GM12878 (cell line): ENCODE data around the gene PLXNA4. TPM values are rescaled to one million over a fixed set of nuclear protein-coding genes. Genes with fewer than 3 reads are reported as not detected.

ENCODE experiments used
- ATAC-seq: fragments of 200-7000 bp; cut with Tn5 transposase; 3 replicates; pipeline ENCODE4 v1.9.1; 2020; ENCODE audit warnings: mild to moderate bottlenecking, moderate library complexity
- BruUV-seq: library from RNA; stranded (reverse); fragments of 400-500 nt; replicated peaks from 2 replicates; lab custom pipeline; 2021; lab: Mats Ljungman, UMichigan
- CTCF ChIA-PET: fragments of 300-600 bp; sonication (Branson Sonifier 250); formaldehyde crosslinking; extraction: SDS; loops from one replicate; lab custom pipeline; 2021; ENCODE audit warnings: inconsistent platforms; lab: Yijun Ruan, JAX
- POLR2A ChIA-PET: fragments of 350-600 bp; formaldehyde crosslinking; extraction: SDS; loops from one replicate; lab custom pipeline; 2021; ENCODE audit warnings: inconsistent platforms; lab: Charles Lee
- RAD21 ChIA-PET: fragments of 300-600 bp; sonication (Branson Sonifier 250); formaldehyde crosslinking; loops from one replicate; lab custom pipeline; 2023; ENCODE audit warnings: antibody characterized with exemption; ENCODE audit not compliant: unreplicated experiment; lab: Charles Lee
- SMC1A ChIA-PET: fragments of 300-600 bp; sonication (Branson Sonifier 250); formaldehyde crosslinking; loops from one replicate; lab custom pipeline; 2023; ENCODE audit not compliant: unreplicated experiment, uncharacterized antibody; lab: Charles Lee
- DNase-seq: peaks from one replicate; pipeline ENCODE4 v3.0.0-alpha.2; 2011; ENCODE audit warnings: low read depth, low spot score
- FAIRE-seq: peaks from 3 replicates; lab custom pipeline; 2011; peaks lifted over from hg19 to GRCh38; lab: Jason Lieb, UNC
- H2AFZ ChIP-seq: 2 replicates; pipeline ENCODE4 v1.6.0; 2011; ENCODE audit warnings: low read depth, low read length, control low read depth; ENCODE audit not compliant: control insufficient read depth
- H3K27ac ChIP-seq: 2 replicates; pipeline ENCODE4 v1.5.1; 2011; ENCODE audit warnings: control low read depth; ENCODE audit not compliant: control insufficient read depth, insufficient read depth
- H3K27me3 ChIP-seq, 2 experiments: replicated peaks in 1 of 2; 2 replicates each; pipeline versions ENCODE4 v1.6.0 to v1.6.1; 2011; ENCODE audit warnings: low read length in 1 of 2; ENCODE audit not compliant: control insufficient read depth in 2 of 2, insufficient read depth in 2 of 2
- H3K36me3 ChIP-seq, 2 experiments: 2 replicates each; pipeline ENCODE4 v1.5.1; 2011; ENCODE audit warnings: low read length in 1 of 2; ENCODE audit not compliant: control insufficient read depth in 2 of 2, insufficient read depth in 2 of 2
- H3K4me1 ChIP-seq: 2 replicates; pipeline ENCODE4 v1.6.1; 2011; ENCODE audit warnings: mild to moderate bottlenecking, low read length, moderate library complexity, mixed read lengths; ENCODE audit not compliant: control insufficient read depth, insufficient read depth
- H3K4me2 ChIP-seq: 2 replicates; pipeline ENCODE4 v1.6.0; 2011; ENCODE audit warnings: control low read depth; ENCODE audit not compliant: control insufficient read depth, insufficient read depth
- H3K4me3 ChIP-seq: fragments of 200-600 bp; sonication (generic); 2 replicates; pipeline ENCODE4 v1.5.1; 2016
- H3K79me2 ChIP-seq: 2 replicates; pipeline ENCODE4 v1.6.0; 2011; ENCODE audit warnings: low read length; ENCODE audit not compliant: control insufficient read depth, insufficient read depth
- H3K9ac ChIP-seq: 2 replicates; pipeline ENCODE4 v1.8.0; 2011; ENCODE audit warnings: low read length, control low read depth, mixed read lengths; ENCODE audit not compliant: control insufficient read depth, insufficient read depth
- H3K9me3 ChIP-seq: replicated peaks from 3 replicates; pipeline ENCODE4 v1.5.1; 2011; ENCODE audit warnings: mild to moderate bottlenecking, low read length; ENCODE audit not compliant: control insufficient read depth, insufficient read depth
- H4K20me1 ChIP-seq: 2 replicates; pipeline ENCODE4 v1.6.0; 2011; ENCODE audit not compliant: control insufficient read depth, insufficient read depth
- CBX3 ChIP-seq: fragments of 200-600 bp; sonication (generic); IDR thresholded peaks from 2 replicates; pipeline ENCODE4 v1.6.1; 2016; ENCODE audit warnings: low read depth, borderline replicate concordance
- CBX5 ChIP-seq: sonication (generic); IDR thresholded peaks from 2 replicates; pipeline ENCODE4 v1.6.1; 2016; ENCODE audit warnings: low read depth, moderate library complexity, mild to moderate bottlenecking, inconsistent platforms
- EGR1 ChIP-seq, 2 experiments: IDR thresholded peaks; 1 replicate in 1 of 2; 2 replicates in 1 of 2; pipeline ENCODE4 v1.6.1; 2011 to 2012; ENCODE audit warnings: low read depth in 2 of 2, low read length in 2 of 2, borderline replicate concordance in 1 of 2, mild to moderate bottlenecking in 1 of 2, moderate library complexity in 1 of 2
- JUND ChIP-seq: IDR thresholded peaks from 2 replicates; pipeline ENCODE4 v1.6.1; 2012; ENCODE audit warnings: low read depth, mild to moderate bottlenecking, low read length, improper control_type of control experiment, moderate library complexity
- MAX ChIP-seq: IDR thresholded peaks from 2 replicates; pipeline ENCODE4 v1.6.1; 2012; ENCODE audit warnings: low read depth, low read length, improper control_type of control experiment
- NKRF ChIP-seq: fragments of 450-650 bp; conservative IDR thresholded peaks from 2 replicates; pipeline ENCODE4 v1.6.1; 2017; ENCODE audit warnings: mild to moderate bottlenecking, moderate library complexity
- SMAD1 ChIP-seq: fragments of 450-650 bp; IDR thresholded peaks from 2 replicates; pipeline ENCODE4 v1.6.1; 2018; ENCODE audit warnings: mild to moderate bottlenecking, low read depth; ENCODE audit not compliant: partially characterized antibody
- TBL1XR1 ChIP-seq: IDR thresholded peaks from 2 replicates; pipeline ENCODE4 v1.6.1; 2012; ENCODE audit warnings: low read depth, low read length, improper control_type of control experiment
- ZBED1 ChIP-seq: IDR thresholded peaks from 2 replicates; pipeline ENCODE4 v1.6.1; 2016; ENCODE audit warnings: borderline replicate concordance
- ZNF24 ChIP-seq: fragments of 450-650 bp; IDR thresholded peaks from 2 replicates; pipeline ENCODE4 v1.6.1; 2017; ENCODE audit warnings: antibody characterized with exemption, mild to moderate bottlenecking
- ZNF592 ChIP-seq: fragments of 450-650 bp; IDR thresholded peaks from 2 replicates; pipeline ENCODE4 v1.6.1; 2017; ENCODE audit warnings: mild to moderate bottlenecking, moderate library complexity
- ZSCAN29 ChIP-seq: fragments of 450-650 bp; IDR thresholded peaks from 2 replicates; pipeline ENCODE4 v1.6.1; 2017; ENCODE audit warnings: mild to moderate bottlenecking, moderate library complexity
- whole genome bisulfite sequencing: methylation state at CpG from one replicate; pipeline ENCODE4 v1.1.6; 2016; ENCODE audit warnings: low lambda C conversion rate; ENCODE audit not compliant: insufficient replicate concordance, insufficient coverage; ENCODE audit errors: missing lambda C conversion rate; 5-methylcytosine and 5-hydroxymethylcytosine counted together
- in situ Hi-C: fragments of 300-500 bp; cut with MboI; formaldehyde crosslinking; loops from 9 replicates; pipeline ENCODE4 v1.14.3; 2018; ENCODE audit warnings: mixed read lengths
- intact Hi-C: fragments of 100-400 bp; cut with micrococcal nuclease; formaldehyde crosslinking; loops from one replicate; pipeline ENCODE4 v1.14.2; 2022; ENCODE audit not compliant: unreplicated experiment
- polyA plus RNA-seq, 11 experiments: library from polyadenylated mRNA; depleted of rRNA in 4 of 11; unstranded in 6 of 11; stranded (reverse) in 5 of 11; fragments of >200 nt; fragmentation: Nextera tagmentation in 4 of 11; fragmentation: Illumina TruSeq in 1 of 11; extraction: Ambion mirVana in 4 of 11; extraction: Trizol in 1 of 11; gene quantifications; 1 replicate in 1 of 11; 2 replicates in 10 of 11; pipeline versions ENCODE4 v1.2.1 to v1.2.3, GENCODE V29; 2011 to 2016; ENCODE audit warnings: inconsistent platforms in 2 of 11, missing spikeins in 2 of 11, low read depth in 1 of 11
- total RNA-seq, 4 experiments: library from RNA; depleted of rRNA in 3 of 4; stranded (reverse); fragments of >200 nt in 3 of 4; fragmentation: Illumina TruSeq in 1 of 4; extraction: Trizol in 1 of 4; gene quantifications; 2 replicates each; pipeline versions ENCODE4 v1.2.1 to v1.2.3, GENCODE V29; 2013 to 2021

Gene PLXNA4
- total and polyA plus RNA-seq, 10 of the 15 experiments (the other 5 are each of a cell fraction or from before 2014, with no cell fraction given) = 0.03 TPM; not detected in 9

- ChIA-PET CTCF (no interaction called here), POLR2A (no interaction called here), SMC1A (no interaction called here), RAD21 (no interaction called here)
- Histone ChIP-seq H3K36me3 (no peaks in the 10 kb centered on the region), H3K79me2 (no peaks in the 10 kb centered on the region), H3K9me3 (no peaks in the 10 kb centered on the region), H3K9ac (no peak overlapping the region), H2AFZ (no peak overlapping the region), H3K4me1 (no peaks in the 10 kb centered on the region), H3K4me3 (no peak overlapping the region), H3K4me2 (no peak overlapping the region), H4K20me1 (no peaks in the 10 kb centered on the region), H3K27ac (no peak overlapping the region), H3K27me3 (no peaks in the 10 kb centered on the region; a peak in 1 of 4 replicates)
- intact Hi-C loops = no loop called here
- DNase-seq = no peak
- no peak for FAIRE-seq
- no peak for ATAC-seq
- in situ Hi-C loops = no loop called here
- BruUV-seq = no TSS peak
- TF ChIP-seq ZNF592 (no peak), JUND (no peak), ZBED1 (no peak), ZNF24 (no peak), CBX5 (no peak), NKRF (no peak), SMAD1 (no peak), ZSCAN29 (no peak), EGR1 (IDR thresholded peaks at IDR 0.05; ENCODE audit: borderline replicate concordance in 1 of 2, low read depth in 2 of 2, low read length in 2 of 2) (no peak), CBX3 (no peak), MAX (no peak), TBL1XR1 (no peak)
- WGBS = 0% methylated on average over 2 of the region's 2 CpGs
These were observed 156.7 kb downstream of the PLXNA4 start for GRCh38 chr7:132419542-132419941.
